ENCODE measurements around the gene NLGN1.

NLGN1 gene

DNA sequence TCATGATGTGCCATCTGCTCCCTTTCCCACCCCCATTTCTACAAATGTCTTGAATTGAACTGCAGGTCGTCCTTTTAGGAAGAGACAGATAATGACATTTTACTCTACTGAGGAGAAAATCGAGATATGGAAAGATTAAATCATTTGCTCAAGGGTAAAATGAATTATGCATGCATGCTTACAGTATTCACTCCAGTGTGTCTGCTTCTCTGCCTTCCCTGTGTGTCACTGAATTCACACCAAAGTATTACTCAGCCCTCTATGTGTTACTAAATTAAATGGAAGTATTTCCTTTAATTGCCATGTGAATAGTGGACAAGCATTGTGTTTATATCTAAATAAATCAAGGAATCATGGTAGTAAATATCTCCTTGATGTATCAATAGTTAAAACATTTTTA, 449.0 kb downstream of the NLGN1 start:
- no peak overlapping the region for H3K4me3 ChIP-seq (ENCODE audit: low read length)
- TF ChIP-seq ZNF274 (IDR thresholded peaks at IDR 0.05; ENCODE audit: low read depth, low read length), result no peak

DNA sequence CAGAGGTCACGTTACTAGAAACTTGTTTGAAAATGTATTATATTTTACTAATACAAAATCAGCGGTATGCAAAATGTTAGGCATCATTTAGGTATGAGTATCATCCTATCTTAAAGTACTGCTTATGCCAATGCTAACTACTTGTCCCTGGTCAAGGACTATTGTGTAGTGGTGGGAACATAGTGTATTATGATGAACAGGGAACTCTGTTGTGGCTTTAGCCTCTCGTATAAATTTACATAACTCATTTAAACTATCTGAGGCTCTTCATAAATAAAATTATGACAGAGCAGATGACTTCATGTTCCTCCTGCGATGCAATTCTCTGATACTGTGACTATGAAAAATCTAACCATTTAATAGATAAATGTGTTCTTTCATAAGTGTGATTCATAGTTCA, 451.9 kb downstream of the NLGN1 start:
- TF ChIP-seq ZNF274 (IDR thresholded peaks at IDR 0.05; ENCODE audit: low read depth, low read length), result no peak

DNA sequence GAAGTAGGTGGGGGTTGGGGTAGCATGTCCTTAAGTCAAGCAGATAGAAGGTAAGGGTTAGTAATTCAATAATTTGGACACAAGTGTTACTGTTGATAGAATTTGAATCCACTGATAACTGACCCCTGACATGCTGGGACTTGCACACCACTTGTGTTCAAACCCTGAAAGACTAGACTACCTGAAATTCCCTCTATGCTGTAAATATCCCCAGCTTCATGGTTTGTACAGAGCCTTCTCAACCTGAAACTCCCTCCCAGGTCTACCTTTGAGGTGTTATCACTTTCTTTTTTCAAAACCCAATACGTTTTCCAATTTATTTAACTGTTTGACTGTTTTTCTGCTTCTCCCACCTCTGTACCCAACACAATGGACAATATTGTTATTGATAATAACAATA, 459.6 kb downstream of the NLGN1 start:
- no peak overlapping the region for H3K4me3 ChIP-seq (ENCODE audit: low read length)

More for the DNA sequence above, 451.9 kb downstream of the NLGN1 start:
- no peak overlapping the region for H3K4me3 ChIP-seq (ENCODE audit: low read length)

DNA sequence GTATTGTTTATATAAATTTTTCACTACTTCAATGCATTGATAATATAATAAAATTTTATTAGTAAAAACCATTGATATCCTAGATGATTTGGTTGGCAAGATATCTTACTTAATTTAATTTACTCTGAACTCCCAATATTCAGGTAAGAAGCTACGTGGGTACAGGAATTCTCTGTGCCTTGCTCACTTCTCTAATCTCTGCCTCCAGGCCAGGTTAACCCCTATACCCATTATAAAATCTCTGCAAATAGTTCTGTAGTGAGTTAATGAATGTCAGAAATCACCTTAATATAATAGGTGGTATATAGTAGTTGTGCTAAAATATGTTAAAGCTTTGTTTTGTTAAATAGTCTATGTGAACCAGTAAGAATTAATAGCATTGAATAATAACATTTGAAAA, 465.2 kb downstream of the NLGN1 start:
- TF ChIP-seq ZNF274 (IDR thresholded peaks at IDR 0.05; ENCODE audit: low read depth, low read length), result no peak
- H3K4me3 ChIP-seq (ENCODE audit: low read length), result no peak overlapping the region

More for the DNA sequence above, 459.6 kb downstream of the NLGN1 start:
- TF ChIP-seq ZNF274 (IDR thresholded peaks at IDR 0.05; ENCODE audit: low read depth, low read length), result no peak

DNA sequence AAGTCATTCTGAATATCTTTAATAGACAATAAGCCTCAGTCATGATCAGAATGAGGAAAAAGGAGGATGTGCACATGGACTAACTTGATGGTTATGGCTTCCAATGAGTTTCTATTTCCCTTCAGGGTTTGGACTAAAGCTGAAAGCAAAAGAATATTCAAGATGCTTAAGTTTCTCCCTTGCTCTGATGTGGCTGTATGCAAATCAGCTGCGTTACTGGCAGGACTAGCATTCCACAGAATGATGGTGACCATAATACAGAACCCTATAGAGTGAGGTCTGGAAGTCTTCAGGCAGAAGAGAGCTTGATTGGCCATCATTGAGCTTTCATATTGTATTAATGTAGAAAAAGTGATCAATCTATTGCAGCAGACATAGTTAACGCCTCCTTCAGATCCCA, 466.0 kb downstream of the NLGN1 start:
- no peak for TF ChIP-seq ZNF274 (IDR thresholded peaks at IDR 0.05; ENCODE audit: low read depth, low read length)
- H3K4me3 ChIP-seq (ENCODE audit: low read length), result no peak overlapping the region

DNA sequence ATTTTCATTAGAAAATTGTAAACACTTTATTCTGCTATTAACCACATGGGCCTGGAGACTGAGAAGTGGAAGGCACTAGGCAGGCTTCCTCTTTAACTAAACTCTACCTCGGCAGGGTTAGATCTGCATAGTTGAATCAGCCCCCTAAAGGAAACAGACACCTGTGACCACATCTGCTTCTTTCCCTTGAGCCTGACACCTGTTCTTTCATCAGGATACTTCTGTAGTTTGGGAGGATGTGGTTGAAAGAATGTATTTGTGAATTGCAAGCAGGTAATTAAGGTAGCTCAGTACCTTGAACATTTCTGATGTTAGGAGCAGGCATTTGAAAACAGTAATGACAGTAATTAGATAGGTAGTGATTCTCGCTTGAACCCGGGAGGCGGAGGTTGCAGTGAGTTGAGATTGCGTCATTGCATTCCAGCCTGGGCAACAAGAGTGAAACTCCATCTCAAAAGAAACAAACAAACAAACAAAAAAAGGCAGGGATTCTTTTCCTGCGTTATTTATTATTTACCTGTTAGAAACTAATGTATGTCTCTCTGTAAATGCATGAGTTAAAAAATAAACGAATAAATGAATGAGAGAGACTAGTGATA, 468.5 kb downstream of the NLGN1 start:
- TF ChIP-seq ZNF274 (IDR thresholded peaks at IDR 0.05; ENCODE audit: low read depth, low read length), result no peak
- no peak overlapping the region for H3K4me3 ChIP-seq (ENCODE audit: low read length)

DNA sequence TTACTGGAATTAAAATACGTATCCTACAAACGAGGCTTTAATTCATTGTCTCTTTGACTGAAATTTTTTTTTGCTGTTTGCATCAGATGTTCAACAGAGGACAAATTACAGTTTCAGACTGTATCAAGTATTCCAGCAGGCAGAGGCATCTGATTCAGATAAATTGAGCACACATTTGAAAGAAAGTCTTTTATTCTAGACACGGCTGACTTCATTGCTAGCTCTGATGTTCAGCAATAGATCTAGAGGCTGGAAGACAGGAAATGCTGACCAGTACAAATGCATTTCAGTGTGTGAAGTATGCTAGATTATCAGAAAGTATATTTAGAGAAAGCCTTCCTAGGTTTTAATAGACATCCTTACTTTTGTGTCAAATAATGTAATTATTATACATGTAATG, 472.2 kb downstream of the NLGN1 start:
- H3K4me3 ChIP-seq (ENCODE audit: low read length), result no peak overlapping the region
- no peak for TF ChIP-seq ZNF274 (IDR thresholded peaks at IDR 0.05; ENCODE audit: low read depth, low read length)

DNA sequence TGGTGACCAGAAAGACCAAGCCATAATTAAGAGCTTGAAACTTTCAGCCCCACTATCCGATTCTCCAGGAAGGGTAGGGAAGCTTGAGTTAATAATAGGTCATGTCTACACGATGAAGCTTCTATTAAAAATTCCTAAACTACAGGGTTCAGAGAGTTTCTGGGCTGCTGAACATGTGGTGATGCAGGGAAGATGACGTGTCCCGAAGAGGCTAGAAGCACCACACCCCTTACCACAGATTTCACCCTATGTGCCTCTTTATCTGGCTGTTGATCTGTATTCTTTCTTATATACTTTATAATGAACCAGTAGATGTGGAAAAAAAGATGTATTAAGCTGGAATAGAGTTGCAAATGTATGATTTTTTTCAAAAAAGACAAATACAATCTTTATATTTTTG, 473.4 kb downstream of the NLGN1 start:
- TF ChIP-seq ZNF274 (IDR thresholded peaks at IDR 0.05; ENCODE audit: low read depth, low read length), result no peak
- H3K4me3 ChIP-seq (ENCODE audit: low read length), result no peak overlapping the region

DNA sequence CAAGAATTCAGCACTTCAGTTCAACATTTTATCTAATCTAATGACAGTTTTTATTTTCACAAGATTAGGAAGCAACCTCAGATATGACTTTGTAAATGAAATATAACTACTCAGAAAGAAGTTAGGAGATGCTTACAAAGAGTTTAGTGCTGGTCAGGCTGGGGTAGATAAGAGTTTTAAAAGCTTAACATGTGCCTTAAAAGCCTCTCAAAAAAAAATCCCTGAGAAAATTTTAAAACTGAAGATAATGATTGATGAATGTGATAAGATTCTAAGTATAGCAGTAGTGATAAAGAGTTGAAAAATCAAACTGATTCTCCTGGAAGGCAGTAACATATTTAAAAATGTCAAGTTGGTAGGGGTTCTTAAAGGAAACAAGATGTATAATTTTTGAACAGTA, 478.2 kb downstream of the NLGN1 start:
- H3K4me3 ChIP-seq (ENCODE audit: low read length), result no peak overlapping the region
- no peak for TF ChIP-seq ZNF274 (IDR thresholded peaks at IDR 0.05; ENCODE audit: low read depth, low read length)

DNA sequence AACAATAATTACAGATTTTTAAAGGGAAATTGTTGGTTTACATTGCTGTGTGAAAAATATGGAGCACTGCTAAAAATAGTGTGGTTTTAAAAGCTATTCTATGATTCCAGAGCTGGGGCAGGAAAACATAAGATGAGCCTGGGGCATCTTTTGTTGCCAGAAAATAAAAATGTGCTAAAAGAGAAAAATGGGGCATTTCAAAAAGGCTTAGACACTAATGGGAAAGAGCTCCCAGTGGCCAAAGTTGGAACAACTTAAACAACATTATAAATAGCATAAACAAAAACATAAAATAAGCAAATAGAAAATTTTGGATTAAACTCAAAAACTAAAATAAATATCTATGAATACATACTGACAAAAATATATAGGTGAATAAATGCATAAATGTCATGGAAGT, 478.9 kb downstream of the NLGN1 start:
- TF ChIP-seq ZNF274 (IDR thresholded peaks at IDR 0.05; ENCODE audit: low read depth, low read length), result no peak
- no peak overlapping the region for H3K4me3 ChIP-seq (ENCODE audit: low read length)

DNA sequence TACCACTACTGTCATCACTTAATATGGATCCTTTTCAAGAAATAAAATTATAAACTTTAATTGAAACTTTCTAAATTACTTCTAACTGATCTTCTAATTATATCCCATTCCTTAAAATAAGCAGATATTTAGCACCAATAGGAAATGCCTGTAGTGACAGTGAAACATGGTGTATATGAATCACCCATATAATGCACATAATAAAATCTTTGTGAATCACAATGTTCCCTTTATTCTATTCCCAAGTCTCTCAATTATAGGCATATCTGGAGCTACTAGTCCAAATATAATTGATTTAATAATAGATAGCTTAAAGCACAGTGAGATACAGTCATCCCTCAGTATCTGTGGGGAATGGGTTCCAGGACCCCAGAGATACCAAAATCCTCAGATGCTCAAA, 490.3 kb downstream of the NLGN1 start:
- TF ChIP-seq ZNF274 (IDR thresholded peaks at IDR 0.05; ENCODE audit: low read depth, low read length), result no peak
- no peak overlapping the region for H3K4me3 ChIP-seq (ENCODE audit: low read length)

DNA sequence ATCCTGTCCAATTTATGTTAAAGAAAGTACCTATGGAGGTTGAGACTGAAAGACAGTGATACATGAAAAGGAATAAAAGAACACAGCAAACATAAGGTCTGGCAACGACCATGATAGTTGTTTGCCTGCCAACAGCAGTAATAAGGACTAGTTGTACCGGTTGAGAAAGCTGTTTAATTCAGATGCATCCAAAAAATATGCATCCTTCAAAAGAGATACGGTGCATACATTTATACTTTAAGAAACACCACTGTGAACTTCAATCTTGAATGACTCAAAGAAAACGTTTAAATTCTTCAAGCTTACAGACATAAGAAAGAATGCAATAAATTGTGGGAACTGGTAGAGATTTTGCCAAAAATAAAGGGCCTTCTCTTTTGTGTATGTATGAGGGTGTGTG, 492.1 kb downstream of the NLGN1 start:
- no peak for TF ChIP-seq ZNF274 (IDR thresholded peaks at IDR 0.05; ENCODE audit: low read depth, low read length)
- no peak overlapping the region for H3K4me3 ChIP-seq (ENCODE audit: low read length)

DNA sequence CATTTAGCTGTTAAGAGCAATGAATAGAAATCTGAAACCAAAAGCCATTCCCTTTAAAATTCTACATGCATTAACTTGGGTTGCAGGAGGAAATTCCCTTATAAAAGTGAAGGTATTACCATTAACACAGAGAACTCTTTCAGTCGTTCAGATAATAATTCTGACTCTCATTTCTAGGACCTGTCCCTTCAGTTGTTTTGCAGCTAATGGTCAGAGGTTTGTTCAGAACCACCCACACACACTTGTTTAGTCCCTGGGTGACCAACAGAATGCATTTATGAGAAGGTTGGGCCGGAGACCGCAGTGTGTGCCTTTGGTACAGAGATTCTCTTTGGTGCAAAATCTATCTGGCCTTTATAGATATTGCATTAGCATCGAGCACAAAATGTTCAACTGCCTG, 492.5 kb downstream of the NLGN1 start:
- TF ChIP-seq ZNF274 (IDR thresholded peaks at IDR 0.05; ENCODE audit: low read depth, low read length), result no peak
- no peak overlapping the region for H3K4me3 ChIP-seq (ENCODE audit: low read length)

DNA sequence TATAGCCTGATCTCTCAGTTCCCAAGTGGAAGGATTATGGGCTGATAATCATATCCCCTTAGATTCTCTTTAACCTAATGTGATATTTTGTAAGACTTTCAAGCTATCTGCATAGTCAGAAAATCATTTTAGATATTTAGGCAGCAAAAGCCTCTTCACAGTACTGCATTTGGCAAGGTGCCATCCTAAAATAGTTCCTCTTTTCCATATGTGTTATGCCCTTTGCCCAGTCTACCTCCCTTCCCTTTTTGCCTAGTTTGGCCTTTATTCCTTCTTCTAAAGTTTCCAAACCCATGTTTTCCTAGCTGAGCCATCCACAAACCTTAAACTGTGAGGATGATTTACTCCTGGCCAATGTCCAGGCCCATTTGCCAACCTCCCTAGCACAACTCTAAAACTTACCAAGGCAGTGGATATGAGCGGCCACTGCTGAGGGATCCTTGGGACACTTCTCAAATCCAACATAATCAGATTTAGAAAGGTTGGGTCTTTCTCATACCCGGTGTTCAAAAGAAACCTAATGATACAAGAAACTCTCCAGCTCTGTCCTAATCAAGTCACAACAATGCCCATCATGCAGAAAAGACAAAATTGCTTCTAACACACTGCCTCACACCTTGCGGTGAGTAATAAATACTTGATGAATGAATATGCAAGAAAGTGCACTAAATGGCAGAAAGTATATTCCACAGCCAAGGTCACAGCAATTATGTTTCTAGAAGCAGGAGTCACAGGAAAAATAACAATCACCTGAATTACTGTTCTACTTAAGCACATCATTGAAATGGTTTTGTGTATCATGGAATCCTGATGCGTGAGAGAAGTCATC, 493.9 kb downstream of the NLGN1 start:
- no peak overlapping the region for H3K4me3 ChIP-seq (ENCODE audit: low read length)
- no peak for TF ChIP-seq ZNF274 (IDR thresholded peaks at IDR 0.05; ENCODE audit: low read depth, low read length)

DNA sequence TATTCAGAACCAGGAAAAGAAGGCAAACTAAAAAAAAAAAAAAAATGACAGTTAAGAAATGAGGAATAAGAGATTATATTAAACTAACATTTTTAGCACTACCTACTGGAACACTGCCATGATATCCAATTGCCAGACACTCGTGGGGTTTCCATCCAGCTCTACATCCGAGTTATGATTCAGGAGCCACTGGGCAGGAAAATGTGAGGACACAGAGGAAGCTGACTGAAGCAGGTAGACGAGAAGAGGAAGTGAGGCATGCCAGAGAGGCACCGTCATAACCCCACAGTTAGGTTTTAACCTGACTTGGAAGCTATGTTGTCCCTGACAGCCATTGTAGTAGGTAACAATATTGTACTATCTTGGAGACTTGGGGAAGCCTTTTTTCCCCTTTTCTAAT, 495.0 kb downstream of the NLGN1 start:
- TF ChIP-seq ZNF274 (IDR thresholded peaks at IDR 0.05; ENCODE audit: low read depth, low read length), result no peak
- no peak overlapping the region for H3K4me3 ChIP-seq (ENCODE audit: low read length)

Data from GM08714 (cell line).